Thoracic aorta (tissue), 2 donors: ENCODE measurements around the gene CHMP1B. TPM values are rescaled to one million over a fixed set of nuclear protein-coding genes. Genes with fewer than 3 reads are reported as not detected.

Experiments
- ATAC-seq: fragments of 150-250 bp; one replicate; pipeline ENCODE4 v1.8.0; 2017; ENCODE audit warnings: low read depth; ENCODE audit not compliant: insufficient number of reproducible peaks, low FRiP score
- DNase-seq: peaks from one replicate; pipeline ENCODE4 v3.0.0-alpha.2; 2020; ENCODE audit warnings: low spot score
- H3K27ac ChIP-seq, 2 donors: fragments of 200-600 bp; sonication (generic); 1 replicate in 1 of 2; 2 replicates in 1 of 2; pipeline ENCODE4 v1.5.1; 2016; ENCODE audit warnings: mild to moderate bottlenecking in 2 of 2, moderate library complexity in 2 of 2
- H3K27me3 ChIP-seq: fragments of 200-600 bp; sonication (generic); replicated peaks from 2 replicates; pipeline ENCODE4 v1.6.0; 2016; ENCODE audit warnings: mild to moderate bottlenecking; ENCODE audit not compliant: insufficient read depth
- H3K36me3 ChIP-seq: fragments of 200-600 bp; sonication (generic); one replicate; pipeline ENCODE4 v1.5.1; 2016
- H3K4me1 ChIP-seq, 2 donors: fragments of 200-600 bp; sonication (generic); 1 replicate in 1 of 2; 2 replicates in 1 of 2; pipeline versions ENCODE4 v1.5.1 to v1.6.0; 2016; ENCODE audit warnings: low read depth in 2 of 2, mild to moderate bottlenecking in 1 of 2; ENCODE audit not compliant: control insufficient read depth in 1 of 2
- H3K4me3 ChIP-seq: fragments of 200-600 bp; sonication (generic); 2 replicates; pipeline ENCODE4 v1.5.1; 2016; ENCODE audit warnings: mild to moderate bottlenecking
- H3K9me3 ChIP-seq: fragments of 200-600 bp; sonication (generic); 2 replicates; pipeline ENCODE4 v1.5.1; 2016
- CTCF ChIP-seq: fragments of 200-600 bp; sonication (generic); IDR thresholded peaks from one replicate; pipeline ENCODE4 v1.5.1; 2019; ENCODE audit warnings: antibody characterized with exemption
- total RNA-seq, 2 donors: library from RNA; depleted of rRNA; stranded (reverse); fragments of >200 nt; gene quantifications; one replicate each; pipeline versions ENCODE4 v1.1.0 to v1.2.3, GENCODE V29; 2016

Gene CHMP1B
- total RNA-seq, 2 donors from 2014 or later = 41.8 to 59.8 TPM

GRCh38 chr18:11834772-11835171 is 16.4 kb upstream of the CHMP1B start:
- DNase-seq (no peak), ATAC-seq (no peak)
- Histone ChIP-seq H3K4me3 (no peak overlapping the region), H3K4me1 (no peaks in the 10 kb centered on the region), H3K27ac (no peak overlapping the region), H3K9me3 (no peaks in the 10 kb centered on the region), H3K27me3 (no peaks in the 10 kb centered on the region), H3K36me3 (no peaks in the 10 kb centered on the region)
- TF ChIP-seq CTCF = no peak

GRCh38 chr18:11839556-11839955 is 11.7 kb upstream of the CHMP1B start:
- H3K27me3 ChIP-seq = no peaks in the 10 kb centered on the region
- no peak overlapping the region for H3K4me3 ChIP-seq
- DNase-seq = no peak
- no peaks in the 10 kb centered on the region for H3K9me3 ChIP-seq
- no peaks in the 10 kb centered on the region for H3K4me1 ChIP-seq
- ATAC-seq = no peak
- no peaks in the 10 kb centered on the region for H3K36me3 ChIP-seq
- H3K27ac ChIP-seq = no peak overlapping the region
- no peak for TF ChIP-seq CTCF

GRCh38 chr18:11840493-11840892 is 10.7 kb upstream of the CHMP1B start:
- H3K9me3 ChIP-seq = no peaks in the 10 kb centered on the region
- no peaks in the 10 kb centered on the region for H3K4me1 ChIP-seq
- H3K27me3 ChIP-seq = no peaks in the 10 kb centered on the region
- no peak overlapping the region for H3K4me3 ChIP-seq
- no peak for TF ChIP-seq CTCF
- ATAC-seq (no peak), DNase-seq (no peak)
- H3K27ac ChIP-seq = no peak overlapping the region
- no peaks in the 10 kb centered on the region for H3K36me3 ChIP-seq

- no peak for TF ChIP-seq CTCF
- H3K36me3 ChIP-seq = no peaks in the 10 kb centered on the region
- no peaks in the 10 kb centered on the region for H3K27me3 ChIP-seq
- no peak for ATAC-seq
- H3K4me1 ChIP-seq = no peaks in the 10 kb centered on the region
- H3K4me3 ChIP-seq = no peak overlapping the region
- H3K27ac ChIP-seq = no peak overlapping the region
- DNase-seq = no peak
- no peaks in the 10 kb centered on the region for H3K9me3 ChIP-seq
Observed at GRCh38 chr18:11842562-11842961, 8.7 kb upstream of the CHMP1B start.

GRCh38 chr18:11844436-11844835 is 6.8 kb upstream of the CHMP1B start:
- no peak for ATAC-seq

More at GRCh38 chr18:11844436-11844835, 6.8 kb upstream of the CHMP1B start:
- Histone ChIP-seq H3K27me3 (no peaks in the 10 kb centered on the region), H3K27ac (no peak overlapping the region), H3K36me3 (no peaks in the 10 kb centered on the region), H3K4me3 (no peak overlapping the region), H3K4me1 (peaks cover 0 to 2% of the 10 kb centered on the region in 2 donors), H3K9me3 (no peaks in the 10 kb centered on the region)
- DNase-seq = no peak
- no peak for TF ChIP-seq CTCF
